SK-N-SH (cell line): ENCODE measurements around the gene AGAP1. TPM values are rescaled to one million over a fixed set of nuclear protein-coding genes. Genes with fewer than 3 reads are reported as not detected.

Experiments used
- CTCF ChIA-PET: fragments of 300-600, 350-600 bp; formaldehyde crosslinking; extraction: SDS; loops from one replicate; lab custom pipeline; 2021; lab: Yijun Ruan, JAX
- POLR2A ChIA-PET: fragments of 350-600 bp; sonication (Branson Sonifier 250); formaldehyde crosslinking; extraction: SDS; loops from one replicate; lab custom pipeline; 2020; ENCODE audit warnings: antibody characterized with exemption, inconsistent platforms; lab: Yijun Ruan, JAX
- DNase-seq: peaks from one replicate; pipeline ENCODE4 v3.0.0; 2012
- H2AFZ ChIP-seq: fragments of 200-600 bp; sonication (generic); 2 replicates; pipeline ENCODE4 v1.8.1; 2016; ENCODE audit warnings: antibody characterized with exemption, mild to moderate bottlenecking, low read depth
- H3F3A ChIP-seq: fragments of 200-600 bp; sonication (generic); replicated peaks from 2 replicates; pipeline ENCODE3; 2016; ENCODE audit warnings: antibody characterized with exemption, mild to moderate bottlenecking; ENCODE audit not compliant: insufficient read depth
- H3K27ac ChIP-seq, 2 experiments: fragments of 200-500 bp in 1 of 2; fragments of 200-600 bp in 1 of 2; sonication (Bioruptor generic) in 1 of 2; sonication (generic), shearing (Covaris generic) in 1 of 2; 2 replicates each; pipeline versions ENCODE4 v1.5.1 to v1.6.1; 2014 to 2016; ENCODE audit warnings: low read depth in 2 of 2, inconsistent platforms in 1 of 2, low read length in 1 of 2, mild to moderate bottlenecking in 1 of 2, mixed read lengths in 1 of 2
- H3K27me3 ChIP-seq: fragments of 200-600 bp; sonication (generic), shearing (Covaris generic); 2 replicates; pipeline ENCODE4 v1.6.1; 2016; ENCODE audit warnings: mixed run types; ENCODE audit not compliant: insufficient read depth
- H3K36me3 ChIP-seq, 2 experiments: fragments of 200-500 bp in 1 of 2; fragments of 200-600 bp in 1 of 2; sonication (Bioruptor generic) in 1 of 2; sonication (generic) in 1 of 2; replicated peaks in 1 of 2; 2 replicates each; pipeline versions ENCODE3 to v1.5.1; 2014 to 2016; ENCODE audit warnings: low read length in 1 of 2, mild to moderate bottlenecking in 1 of 2; ENCODE audit not compliant: insufficient read depth in 2 of 2, control insufficient read depth in 1 of 2
- H3K4me1 ChIP-seq, 2 experiments: fragments of 200-500 bp in 1 of 2; fragments of 200-600 bp in 1 of 2; sonication (Bioruptor generic) in 1 of 2; sonication (generic), shearing (Covaris generic) in 1 of 2; 2 replicates each; pipeline versions ENCODE4 v1.5.1 to v1.6.1; 2014 to 2016; ENCODE audit warnings: low read depth in 1 of 2, low read length in 1 of 2, mixed run types in 1 of 2; ENCODE audit not compliant: insufficient read depth in 2 of 2, control insufficient read depth in 1 of 2
- H3K4me2 ChIP-seq: fragments of 200-600 bp; sonication (generic), shearing (Covaris generic); 2 replicates; pipeline ENCODE4 v1.6.1; 2017; ENCODE audit warnings: mixed run types
- H3K4me3 ChIP-seq, 2 experiments: fragments of 200-500 bp in 1 of 2; fragments of 200-600 bp in 1 of 2; sonication (Bioruptor generic) in 1 of 2; sonication (generic), shearing (Covaris generic) in 1 of 2; 2 replicates each; pipeline versions ENCODE4 v1.5.1 to v1.8.1; 2014 to 2016; ENCODE audit warnings: low read depth in 2 of 2, inconsistent platforms in 1 of 2, low read length in 1 of 2, mild to moderate bottlenecking in 1 of 2, mixed read lengths in 1 of 2, moderate library complexity in 1 of 2
- H3K79me2 ChIP-seq: fragments of 200-600 bp; sonication (generic); 2 replicates; pipeline ENCODE4 v1.8.1; 2017; ENCODE audit warnings: mild to moderate bottlenecking; ENCODE audit not compliant: insufficient read depth
- H3K9ac ChIP-seq: fragments of 200-600 bp; sonication (generic); 2 replicates; pipeline ENCODE4 v1.6.1; 2017; ENCODE audit warnings: mixed run types
- H3K9me2 ChIP-seq: fragments of 200-600 bp; sonication (generic); 2 replicates; pipeline ENCODE4 v1.6.1; 2017; ENCODE audit warnings: mixed run types
- H3K9me3 ChIP-seq: fragments of 200-600 bp; sonication (generic); 2 replicates; pipeline ENCODE4 v1.6.1; 2017; ENCODE audit warnings: mixed run types, mild to moderate bottlenecking, moderate library complexity
- H4K20me1 ChIP-seq: fragments of 200-600 bp; sonication (generic); 2 replicates; pipeline ENCODE4 v1.6.1; 2017; ENCODE audit warnings: mild to moderate bottlenecking, mixed run types; ENCODE audit not compliant: insufficient read depth
- EP300 ChIP-seq, 2 experiments: IDR thresholded peaks; 2 replicates each; pipeline versions ENCODE4 v1.4.0 to v1.6.1; 2012; ENCODE audit warnings: borderline replicate concordance in 1 of 2, low read depth in 1 of 2, low read length in 1 of 2
- EZH2phosphoT487 ChIP-seq: fragments of 200-600 bp; sonication (generic); IDR thresholded peaks from 2 replicates; pipeline ENCODE4 v1.6.1; 2017; ENCODE audit warnings: low read depth, mixed run types, mild to moderate bottlenecking, antibody characterized with exemption, moderate library complexity, borderline replicate concordance
- FOXJ3 ChIP-seq: sonication (generic); formaldehyde crosslinking; IDR thresholded peaks from 2 replicates; pipeline ENCODE4 v1.5.1; 2020; ENCODE audit warnings: mild to moderate bottlenecking, missing genetic modification reagents
- JUND ChIP-seq: IDR thresholded peaks from 2 replicates; pipeline ENCODE4 v1.4.0; 2012
- NFIC ChIP-seq: IDR thresholded peaks from 2 replicates; pipeline ENCODE4 v1.4.0; 2012; ENCODE audit warnings: borderline replicate concordance
- NRF1 ChIP-seq: IDR thresholded peaks from 2 replicates; pipeline ENCODE4 v1.6.1; 2012; ENCODE audit warnings: low read depth, mild to moderate bottlenecking, low read length
- RAD21 ChIP-seq: IDR thresholded peaks from 2 replicates; pipeline ENCODE4 v1.6.1; 2012; ENCODE audit warnings: mild to moderate bottlenecking, low read length
- REST ChIP-seq: IDR thresholded peaks from 2 replicates; pipeline ENCODE4 v1.6.1; 2012; ENCODE audit warnings: mild to moderate bottlenecking, low read depth, low read length, moderate library complexity
- SMC3 ChIP-seq: IDR thresholded peaks from 2 replicates; pipeline ENCODE4 v1.6.1; 2012; ENCODE audit warnings: low read depth, low read length, improper control_type of control experiment
- TCF12 ChIP-seq: IDR thresholded peaks from 2 replicates; pipeline ENCODE4 v1.4.0; 2012
- TEAD4 ChIP-seq: IDR thresholded peaks from 2 replicates; pipeline ENCODE4 v1.4.0; 2012; ENCODE audit warnings: mild to moderate bottlenecking, borderline replicate concordance; ENCODE audit not compliant: insufficient read depth
- ZBTB33 ChIP-seq: IDR thresholded peaks from 2 replicates; pipeline ENCODE4 v1.4.0; 2012; ENCODE audit warnings: low read depth, borderline replicate concordance
- WGBS: methylation state at CpG from one replicate; pipeline ENCODE4 v1.1.6; 2017; ENCODE audit warnings: low lambda C conversion rate; 5-methylcytosine and 5-hydroxymethylcytosine counted together
- polyA plus RNA-seq, 3 experiments: library from polyadenylated mRNA; depleted of rRNA; stranded (reverse); fragments of >200 nt; gene quantifications; 2 replicates each; pipeline ENCODE4 v1.2.3, GENCODE V29; 2012

AGAP1 gene
- polyA plus RNA-seq, 1 of the 3 experiments (the other 2 are of a cell fraction) = 8.8 TPM

GRCh38 chr2:235446082-235446481 is 47.8 kb upstream of the AGAP1 start (continued):
- TF ChIP-seq REST = no peak
- TF ChIP-seq NRF1 = no peak
- TF ChIP-seq ZBTB33 = no peak
- no peak for TF ChIP-seq FOXJ3 (CRISPR knock-in tag)
- TF ChIP-seq RAD21 = no peak
- no peak for TF ChIP-seq NFIC
- TF ChIP-seq EZH2phosphoT487 = no peak
- TF ChIP-seq TCF12 = no peak
- no peak for TF ChIP-seq JUND

DNA sequence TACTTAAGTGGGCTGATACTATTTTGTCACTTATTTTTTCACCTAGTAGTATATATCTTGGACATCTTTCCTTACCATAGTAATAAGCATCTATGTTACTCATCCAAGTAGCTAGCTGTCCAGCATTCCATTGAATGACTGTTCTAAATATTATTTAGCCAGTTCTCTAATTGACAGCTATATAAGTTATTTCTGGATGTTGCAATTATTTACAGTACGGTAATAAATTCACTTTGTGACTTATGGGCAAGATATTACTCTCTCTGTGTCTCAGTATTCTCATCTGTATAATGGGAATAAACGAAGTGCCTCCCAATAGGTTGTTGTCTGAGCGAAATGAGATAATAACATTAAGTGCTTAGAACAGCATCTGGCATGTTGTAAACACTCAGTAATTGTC is 46.6 kb upstream of the AGAP1 start:
- Histone ChIP-seq H3K9me2 (no peaks in the 10 kb centered on the region), H3K27me3 (no peaks in the 10 kb centered on the region), H3K36me3 (no peaks in the 10 kb centered on the region), H3K4me2 (no peak overlapping the region), H3K9ac (no peak overlapping the region), H3K79me2 (no peaks in the 10 kb centered on the region), H3K9me3 (no peaks in the 10 kb centered on the region)
- 34% methylated on average over 3 of the region's 3 CpGs for WGBS
- ChIA-PET CTCF (no interaction called here), POLR2A (no interaction called here)
- DNase-seq = no peak
- TF ChIP-seq RAD21 (no peak), EP300 (IDR thresholded peaks at IDR 0.05; ENCODE audit: borderline replicate concordance in 1 of 2, low read depth in 1 of 2, low read length in 1 of 2) (no peak), TEAD4 (no peak), SMC3 (no peak), REST (no peak), ZBTB33 (no peak), NFIC (no peak)
- TF ChIP-seq, all 33 proteins: peak for 0
- no peaks in the 10 kb centered on the region for H4K20me1 ChIP-seq
- H3K27ac ChIP-seq = no peak overlapping the region
- no peaks in the 10 kb centered on the region for H3K4me1 ChIP-seq
- no peak overlapping the region for H3K4me3 ChIP-seq
- H2AFZ ChIP-seq = no peak overlapping the region
- H3F3A ChIP-seq = no peaks in the 10 kb centered on the region
